ENCODE measurements around the gene MYH16. TPM values are rescaled to one million over a fixed set of nuclear protein-coding genes. Genes with fewer than 3 reads are reported as not detected.

Gene MYH16
- total and polyA plus RNA-seq, 7 donors: not detected

GRCh38 chr7:99252166-99252895, 20.3 kb upstream of the MYH16 start:
- intact Hi-C loops (cut with DNase I): no loop called here
- 39 to 50% (median 46%) methylated on average over 18 of the region's 18 CpGs for WGBS, 3 donors
- H3K27ac ChIP-seq: no peak overlapping the region
- no peaks in the 10 kb centered on the region for H3K36me3 ChIP-seq (ENCODE audit: insufficient read depth in 1 of 2, low read depth in 1 of 2)
- no peak for ATAC-seq
- peaks cover 0 to 8% (median 2%) of the 10 kb centered on the region in 3 donors for H3K27me3 ChIP-seq (ENCODE audit: insufficient read depth in 3 of 3, low read length in 2 of 3)
- H3K4me1 ChIP-seq: no peaks in the 10 kb centered on the region
- no peak for TF ChIP-seq CTCF (IDR thresholded peaks at IDR 0.05)
- no peak overlapping the region for H3K4me3 ChIP-seq
- H3K9me3 ChIP-seq: no peaks in the 10 kb centered on the region
- DNase-seq: no peak

GRCh38 chr7:99253369-99253768, 19.3 kb upstream of the MYH16 start:
- H3K4me1 ChIP-seq: no peaks in the 10 kb centered on the region
- TF ChIP-seq CTCF (IDR thresholded peaks at IDR 0.05): no peak
- H3K27ac ChIP-seq: no peak overlapping the region
- H3K9me3 ChIP-seq: no peaks in the 10 kb centered on the region
- no peak for DNase-seq
- H3K4me3 ChIP-seq: no peak overlapping the region
- no peak for ATAC-seq
- peaks cover 0 to 8% (median 2%) of the 10 kb centered on the region in 3 donors for H3K27me3 ChIP-seq (ENCODE audit: insufficient read depth in 3 of 3, low read length in 2 of 3)
- WGBS, 3 donors: 30 to 36% (median 35%) methylated on average over 9 of the region's 9 CpGs
- no peaks in the 10 kb centered on the region for H3K36me3 ChIP-seq (ENCODE audit: insufficient read depth in 1 of 2, low read depth in 1 of 2)
- intact Hi-C loops (cut with DNase I): no loop called here

- Histone ChIP-seq H3K9me3 (no peaks in the 10 kb centered on the region), H3K27me3 (ENCODE audit: insufficient read depth in 3 of 3, low read length in 2 of 3) (peaks cover 0 to 8% (median 2%) of the 10 kb centered on the region in 3 donors), H3K4me3 (no peak overlapping the region), H3K36me3 (ENCODE audit: insufficient read depth in 1 of 2, low read depth in 1 of 2) (no peaks in the 10 kb centered on the region), H3K27ac (no peak overlapping the region), H3K4me1 (no peaks in the 10 kb centered on the region)
- 56 to 76% (median 70%) methylated on average over 2 of the region's 2 CpGs for WGBS, 3 donors
- intact Hi-C loops (cut with DNase I): no loop called here
- DNase-seq (no peak), ATAC-seq (no peak)
- no peak for TF ChIP-seq CTCF (IDR thresholded peaks at IDR 0.05)
Observed at GRCh38 chr7:99254390-99254789, 18.2 kb upstream of the MYH16 start.

GRCh38 chr7:99255463-99255862, 17.2 kb upstream of the MYH16 start:
- Histone ChIP-seq H3K27ac (no peak overlapping the region), H3K4me1 (no peaks in the 10 kb centered on the region), H3K27me3 (ENCODE audit: insufficient read depth in 3 of 3, low read length in 2 of 3) (peaks cover 0 to 8% (median 2%) of the 10 kb centered on the region in 3 donors), H3K9me3 (no peaks in the 10 kb centered on the region), H3K36me3 (ENCODE audit: insufficient read depth in 1 of 2, low read depth in 1 of 2) (no peaks in the 10 kb centered on the region), H3K4me3 (no peak overlapping the region)
- TF ChIP-seq CTCF (IDR thresholded peaks at IDR 0.05): no peak
- DNase-seq (no peak), ATAC-seq (no peak)
- intact Hi-C loops (cut with DNase I): no loop called here
- WGBS, 3 donors: 19 to 23% (median 23%) methylated on average over 4 of the region's 4 CpGs

GRCh38 chr7:99257065-99257464, 15.6 kb upstream of the MYH16 start:
- intact Hi-C loops (cut with DNase I): no loop called here

More at GRCh38 chr7:99257065-99257464, 15.6 kb upstream of the MYH16 start:
- TF ChIP-seq CTCF (IDR thresholded peaks at IDR 0.05): no peak
- no peaks in the 10 kb centered on the region for H3K9me3 ChIP-seq
- H3K4me3 ChIP-seq: no peak overlapping the region
- peaks cover 0 to 3% (median 0%) of the 10 kb centered on the region in 3 donors for H3K27me3 ChIP-seq (ENCODE audit: insufficient read depth in 3 of 3, low read length in 2 of 3)
- ATAC-seq (no peak), DNase-seq (no peak)
- H3K27ac ChIP-seq: no peak overlapping the region
- WGBS, 3 donors: 84 to 87% (median 87%) methylated on average over 10 of the region's 10 CpGs
- no peaks in the 10 kb centered on the region for H3K36me3 ChIP-seq (ENCODE audit: insufficient read depth in 1 of 2, low read depth in 1 of 2)
- no peaks in the 10 kb centered on the region for H3K4me1 ChIP-seq

Data from psoas muscle (tissue), 8 donors.